A673 (cell line): ENCODE data around the gene CCDC18.
"Not testable (repeated sequence)": the region's sequence is repeated elsewhere in the genome, so short reads cannot be mapped to it uniquely, and the experiment has no call there.

ENCODE experiments used
- CTCF ChIP-seq: fragments of 300-800, 200-600 bp; sonication (generic); conservative IDR thresholded peaks from 2 replicates; pipeline ENCODE4 v1.5.1; 2017; ENCODE audit warnings: low read depth, mild to moderate bottlenecking, antibody characterized with exemption, low read length, moderate library complexity, mixed read lengths
- EZH2 ChIP-seq: fragments of 200-600 bp; sonication (generic); IDR thresholded peaks from 2 replicates; pipeline ENCODE4 v1.6.1; 2017; ENCODE audit warnings: borderline replicate concordance, low read depth, mild to moderate bottlenecking, mixed read lengths, antibody characterized with exemption, low read length; ENCODE audit not compliant: poor library complexity, severe bottlenecking

- TF ChIP-seq CTCF, EZH2: not testable (repeated sequence)
These were observed 40.2 kb downstream of the CCDC18 start for GRCh38 chr1:93220716-93221115.
